Muscle layer of colon (tissue), 2 donors: ENCODE data around the gene ZNF574.
"Not testable (repeated sequence)": the region's sequence is repeated elsewhere in the genome, so short reads cannot be mapped to it uniquely, and the experiment has no call there.

Source experiments
- H3K27ac ChIP-seq: one replicate; pipeline ENCODE4 v1.7.0; 2013; ENCODE audit warnings: low read depth, mild to moderate bottlenecking, low read length, moderate library complexity
- H3K27me3 ChIP-seq, 2 donors: one replicate each; pipeline ENCODE4 v1.7.0; 2013; ENCODE audit warnings: low read length in 2 of 2, mild to moderate bottlenecking in 2 of 2; ENCODE audit not compliant: insufficient read depth in 2 of 2, control insufficient read depth in 1 of 2
- H3K36me3 ChIP-seq: one replicate; pipeline ENCODE4 v1.7.0; 2013; ENCODE audit warnings: mild to moderate bottlenecking, low read length; ENCODE audit not compliant: insufficient read depth
- H3K4me1 ChIP-seq: one replicate; pipeline ENCODE4 v1.7.0; 2013; ENCODE audit warnings: mild to moderate bottlenecking, low read length; ENCODE audit not compliant: insufficient read depth
- H3K4me3 ChIP-seq, 2 donors: one replicate each; pipeline ENCODE4 v1.7.0; 2013; ENCODE audit warnings: low read length in 2 of 2, low read depth in 1 of 2, mild to moderate bottlenecking in 1 of 2, moderate library complexity in 1 of 2
- H3K9ac ChIP-seq: one replicate; pipeline ENCODE4 v1.7.0; 2013; ENCODE audit warnings: low read length
- H3K9me3 ChIP-seq: one replicate; pipeline ENCODE4 v1.7.0; 2013; ENCODE audit warnings: mild to moderate bottlenecking, low read length
- donor health status: abdominal sarcoma.
- donor health status: Adenocarcinoma of cecum.

Gene ZNF574

GRCh38 chr19:42040491-42040890 is 35.5 kb upstream of the ZNF574 start:
- H3K36me3 ChIP-seq = peaks cover 23% of the 10 kb centered on the region
- H3K4me1 ChIP-seq, H3K27me3 ChIP-seq, H3K4me3 ChIP-seq, H3K9me3 ChIP-seq, H3K27ac ChIP-seq, H3K9ac ChIP-seq: not testable (repeated sequence)

GRCh38 chr19:42042455-42043170 is 33.4 kb upstream of the ZNF574 start:
- Histone ChIP-seq H3K27me3 (no peaks in the 10 kb centered on the region), H3K36me3 (peaks cover 27% of the 10 kb centered on the region), H3K4me3 (no peak overlapping the region), H3K9me3 (no peaks in the 10 kb centered on the region), H3K9ac (no peak overlapping the region), H3K4me1 (no peaks in the 10 kb centered on the region), H3K27ac (no peak overlapping the region)

- H3K27ac ChIP-seq = no peak overlapping the region
- no peak overlapping the region for H3K9ac ChIP-seq
- H3K36me3 ChIP-seq = peaks cover 22% of the 10 kb centered on the region
- H3K4me3 ChIP-seq = no peak overlapping the region
- no peaks in the 10 kb centered on the region for H3K27me3 ChIP-seq
- no peaks in the 10 kb centered on the region for H3K9me3 ChIP-seq
- H3K4me1 ChIP-seq = no peaks in the 10 kb centered on the region
Measured at GRCh38 chr19:42045575-42045974, 30.4 kb upstream of the ZNF574 start.

GRCh38 chr19:42048992-42049391 is 27.0 kb upstream of the ZNF574 start:
- no peak overlapping the region for H3K4me3 ChIP-seq
- H3K27ac ChIP-seq = no peak overlapping the region
- H3K4me1 ChIP-seq = no peaks in the 10 kb centered on the region
- peaks cover 22% of the 10 kb centered on the region for H3K36me3 ChIP-seq
- H3K9me3 ChIP-seq = no peaks in the 10 kb centered on the region
- H3K27me3 ChIP-seq = no peaks in the 10 kb centered on the region
- H3K9ac ChIP-seq = no peak overlapping the region

- Histone ChIP-seq H3K9me3 (no peaks in the 10 kb centered on the region), H3K27me3 (no peaks in the 10 kb centered on the region), H3K27ac (no peak overlapping the region), H3K4me1 (no peaks in the 10 kb centered on the region), H3K9ac (no peak overlapping the region), H3K36me3 (peaks cover 28% of the 10 kb centered on the region), H3K4me3 (no peak overlapping the region)
Measured at GRCh38 chr19:42051166-42052115, 24.5 kb upstream of the ZNF574 start.

GRCh38 chr19:42052241-42052863 is 23.6 kb upstream of the ZNF574 start:
- H3K9ac ChIP-seq = no peak overlapping the region
- H3K9me3 ChIP-seq = no peaks in the 10 kb centered on the region
- H3K36me3 ChIP-seq = peaks cover 32% of the 10 kb centered on the region
- no peaks in the 10 kb centered on the region for H3K4me1 ChIP-seq
- H3K4me3 ChIP-seq = no peak overlapping the region
- H3K27ac ChIP-seq = no peak overlapping the region
- H3K27me3 ChIP-seq = no peaks in the 10 kb centered on the region

- Histone ChIP-seq H3K4me3 (no peak overlapping the region), H3K27ac (no peak overlapping the region), H3K9ac (no peak overlapping the region), H3K9me3 (no peaks in the 10 kb centered on the region), H3K4me1 (no peaks in the 10 kb centered on the region), H3K27me3 (no peaks in the 10 kb centered on the region), H3K36me3 (peaks cover 32% of the 10 kb centered on the region)
Measured at GRCh38 chr19:42053037-42053935, 22.7 kb upstream of the ZNF574 start.

- H3K4me1 ChIP-seq = no peaks in the 10 kb centered on the region
- H3K4me3 ChIP-seq = no peak overlapping the region
- H3K27me3 ChIP-seq = no peaks in the 10 kb centered on the region
- H3K27ac ChIP-seq = no peak overlapping the region
- H3K9me3 ChIP-seq = no peaks in the 10 kb centered on the region
- peaks cover 33% of the 10 kb centered on the region for H3K36me3 ChIP-seq
- H3K9ac ChIP-seq = no peak overlapping the region
Measured at GRCh38 chr19:42054205-42054604, 21.8 kb upstream of the ZNF574 start.

- H3K4me3 ChIP-seq = no peak overlapping the region
- H3K9me3 ChIP-seq = no peaks in the 10 kb centered on the region
- no peaks in the 10 kb centered on the region for H3K27me3 ChIP-seq
- no peaks in the 10 kb centered on the region for H3K4me1 ChIP-seq
- H3K36me3 ChIP-seq = peaks cover 38% of the 10 kb centered on the region
- no peak overlapping the region for H3K9ac ChIP-seq
- H3K27ac ChIP-seq = no peak overlapping the region
Measured at GRCh38 chr19:42057846-42058245, 18.1 kb upstream of the ZNF574 start.

- Histone ChIP-seq H3K9ac (no peak overlapping the region), H3K27ac (no peak overlapping the region), H3K4me3 (no peak overlapping the region), H3K36me3 (peaks cover 44% of the 10 kb centered on the region), H3K9me3 (no peaks in the 10 kb centered on the region), H3K27me3 (no peaks in the 10 kb centered on the region), H3K4me1 (no peaks in the 10 kb centered on the region)
Measured at GRCh38 chr19:42059196-42059595, 16.8 kb upstream of the ZNF574 start.

GRCh38 chr19:42060117-42060516 is 15.8 kb upstream of the ZNF574 start:
- H3K27ac ChIP-seq = no peak overlapping the region
- H3K36me3 ChIP-seq = peaks cover 36% of the 10 kb centered on the region
- no peaks in the 10 kb centered on the region for H3K9me3 ChIP-seq
- H3K4me1 ChIP-seq = no peaks in the 10 kb centered on the region
- H3K9ac ChIP-seq = no peak overlapping the region
- no peaks in the 10 kb centered on the region for H3K27me3 ChIP-seq
- H3K4me3 ChIP-seq = no peak overlapping the region
